A673 (cell line): ENCODE measurements around the gene OR51B4. TPM values are rescaled to one million over a fixed set of nuclear protein-coding genes. Genes with fewer than 3 reads are reported as not detected.

ENCODE experiments used
- BruUV-seq: library from RNA; stranded (reverse); fragments of 400-500 nt; replicated peaks from 2 replicates; lab custom pipeline; 2021; lab: Mats Ljungman, UMichigan
- CTCF ChIA-PET: fragments of 300-600 bp; sonication (Branson Sonifier 250); formaldehyde crosslinking; loops from one replicate; lab custom pipeline; 2022; ENCODE audit warnings: antibody characterized with exemption; lab: Charles Lee
- POLR2A ChIA-PET: fragments of 300-600 bp; sonication (Branson Sonifier 250); formaldehyde crosslinking; loops from one replicate; lab custom pipeline; 2022; ENCODE audit warnings: antibody characterized with exemption; ENCODE audit not compliant: low non-redundant PET; lab: Charles Lee
- DNase-seq: peaks from one replicate; pipeline ENCODE4 v3.0.0-alpha.2; 2015; ENCODE audit warnings: low spot score
- H3K27ac ChIP-seq: fragments of 200-600 bp; sonication (generic); 2 replicates; pipeline ENCODE4 v1.5.1; 2016; ENCODE audit warnings: mixed run types, low read depth, mild to moderate bottlenecking, mixed read lengths, antibody characterized with exemption, low read length; ENCODE audit not compliant: poor library complexity, severe bottlenecking
- H3K27me3 ChIP-seq: fragments of 200-600 bp; sonication (generic); replicated peaks from 2 replicates; pipeline ENCODE4 v1.6.1; 2017; ENCODE audit warnings: mixed run types, low read depth, mild to moderate bottlenecking, mixed read lengths, antibody characterized with exemption, low read length; ENCODE audit not compliant: insufficient read depth, poor library complexity
- H3K36me3 ChIP-seq: fragments of 200-600 bp; sonication (generic); 2 replicates; pipeline ENCODE4 v1.6.1; 2016; ENCODE audit warnings: mixed run types, mild to moderate bottlenecking, mixed read lengths, antibody characterized with exemption, low read length; ENCODE audit not compliant: insufficient read depth, poor library complexity, severe bottlenecking
- H3K4me1 ChIP-seq: fragments of 200-600 bp; sonication (generic); 2 replicates; pipeline ENCODE4 v1.6.1; 2017; ENCODE audit warnings: mixed run types, mild to moderate bottlenecking, mixed read lengths, antibody characterized with exemption, low read length; ENCODE audit not compliant: insufficient read depth, poor library complexity, severe bottlenecking
- H3K4me3 ChIP-seq: fragments of 200-600 bp; sonication (generic); 2 replicates; pipeline ENCODE4 v1.5.1; 2016; ENCODE audit warnings: low read depth, mixed run types, mild to moderate bottlenecking, mixed read lengths, low read length; ENCODE audit not compliant: poor library complexity, severe bottlenecking
- H3K9me3 ChIP-seq: fragments of 200-600 bp; sonication (generic); 2 replicates; pipeline ENCODE4 v1.6.1; 2016; ENCODE audit warnings: mixed run types, low read depth, mild to moderate bottlenecking, mixed read lengths, antibody characterized with exemption, low read length; ENCODE audit not compliant: poor library complexity, severe bottlenecking
- EZH2 ChIP-seq: fragments of 200-600 bp; sonication (generic); IDR thresholded peaks from 2 replicates; pipeline ENCODE4 v1.6.1; 2017; ENCODE audit warnings: borderline replicate concordance, low read depth, mild to moderate bottlenecking, mixed read lengths, antibody characterized with exemption, low read length; ENCODE audit not compliant: poor library complexity, severe bottlenecking
- intact Hi-C: fragments of 100-400 bp; cut with micrococcal nuclease; formaldehyde crosslinking; loops from one replicate; pipeline ENCODE4 v1.10.0; 2022; ENCODE audit not compliant: unreplicated experiment
- total RNA-seq: library from RNA; stranded (reverse); gene quantifications from 2 replicates; pipeline ENCODE4 v1.2.3, GENCODE V29; 2021
- TF ChIP-seq, protein P1 (sequence below): fragments of 300-800, 200-600 bp; sonication (generic); conservative IDR thresholded peaks from 2 replicates; pipeline ENCODE4 v1.5.1; 2017; ENCODE audit warnings: low read depth, mild to moderate bottlenecking, antibody characterized with exemption, low read length, moderate library complexity, mixed read lengths

Gene OR51B4
- total RNA-seq, 1 experiment from 2014 or later, result not detected

GRCh38 chr11:5274395-5274794 lies 27.4 kb downstream of the OR51B4 start:
- Histone ChIP-seq H3K36me3 (no peaks in the 10 kb centered on the region), H3K4me1 (no peaks in the 10 kb centered on the region), H3K27me3 (no peaks in the 10 kb centered on the region), H3K27ac (no peak overlapping the region), H3K9me3 (no peaks in the 10 kb centered on the region), H3K4me3 (no peak overlapping the region)
- ChIA-PET POLR2A (no interaction called here), CTCF (no interaction called here)
- no TSS peak for BruUV-seq
- DNase-seq, result no peak
- no peak for TF ChIP-seq EZH2
- TF ChIP-seq, protein P1, sequence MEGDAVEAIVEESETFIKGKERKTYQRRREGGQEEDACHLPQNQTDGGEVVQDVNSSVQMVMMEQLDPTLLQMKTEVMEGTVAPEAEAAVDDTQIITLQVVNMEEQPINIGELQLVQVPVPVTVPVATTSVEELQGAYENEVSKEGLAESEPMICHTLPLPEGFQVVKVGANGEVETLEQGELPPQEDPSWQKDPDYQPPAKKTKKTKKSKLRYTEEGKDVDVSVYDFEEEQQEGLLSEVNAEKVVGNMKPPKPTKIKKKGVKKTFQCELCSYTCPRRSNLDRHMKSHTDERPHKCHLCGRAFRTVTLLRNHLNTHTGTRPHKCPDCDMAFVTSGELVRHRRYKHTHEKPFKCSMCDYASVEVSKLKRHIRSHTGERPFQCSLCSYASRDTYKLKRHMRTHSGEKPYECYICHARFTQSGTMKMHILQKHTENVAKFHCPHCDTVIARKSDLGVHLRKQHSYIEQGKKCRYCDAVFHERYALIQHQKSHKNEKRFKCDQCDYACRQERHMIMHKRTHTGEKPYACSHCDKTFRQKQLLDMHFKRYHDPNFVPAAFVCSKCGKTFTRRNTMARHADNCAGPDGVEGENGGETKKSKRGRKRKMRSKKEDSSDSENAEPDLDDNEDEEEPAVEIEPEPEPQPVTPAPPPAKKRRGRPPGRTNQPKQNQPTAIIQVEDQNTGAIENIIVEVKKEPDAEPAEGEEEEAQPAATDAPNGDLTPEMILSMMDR, result no peak
- intact Hi-C loops, result no loop called here

GRCh38 chr11:5272395-5273017 lies 29.2 kb downstream of the OR51B4 start:
- POLR2A ChIA-PET, result no interaction called here
- no peak for TF ChIP-seq EZH2
- TF ChIP-seq, protein P1, result no peak
- CTCF ChIA-PET, result no interaction called here
- Histone ChIP-seq H3K4me3 (no peak overlapping the region), H3K4me1 (no peaks in the 10 kb centered on the region), H3K36me3 (no peaks in the 10 kb centered on the region), H3K27ac (no peak overlapping the region), H3K9me3 (no peaks in the 10 kb centered on the region), H3K27me3 (no peaks in the 10 kb centered on the region)
- no peak for DNase-seq
- no TSS peak for BruUV-seq
- intact Hi-C loops, result no loop called here

- no TSS peak for BruUV-seq
- Histone ChIP-seq H3K36me3 (no peaks in the 10 kb centered on the region), H3K4me1 (no peaks in the 10 kb centered on the region), H3K27ac (no peak within 1 kb of the TSS), H3K9me3 (no peaks in the 10 kb centered on the region), H3K4me3 (no peak within 1 kb of the TSS), H3K27me3 (no peaks in the 10 kb centered on the region)
- ChIA-PET POLR2A (no interaction called here), CTCF (no interaction called here)
- DNase-seq, result no peak
- TF ChIP-seq EZH2, result no peak
- TF ChIP-seq, protein P1, result no peak
- intact Hi-C loops, result no loop called here
Observed at GRCh38 chr11:5269715-5270147, 32.0 kb downstream of the OR51B4 start, which contains the start of gene HBE1. HBE1 (minus strand) TSS chr11:5269945; CDS start chr11:5269890, 55 bp downstream.
